PFSK-1 (cell line): ENCODE results near the gene PBX2.

Source experiments
- FOXP2 ChIP-seq: optimal IDR thresholded peaks from 2 replicates; pipeline ENCODE3; 2011; ENCODE audit warnings: borderline replicate concordance, control low read depth, inconsistent platforms; ENCODE audit not compliant: insufficient read depth; ENCODE audit errors: extremely low read length, extremely low read depth
- POLR2AphosphoS5 ChIP-seq: IDR thresholded peaks from 2 replicates; pipeline ENCODE4 v1.6.1; 2012; ENCODE audit warnings: low read depth, mild to moderate bottlenecking, control low read depth, low read length, moderate library complexity
- REST ChIP-seq, 2 experiments: IDR thresholded peaks; 2 replicates each; pipeline versions ENCODE4 v1.6.1 to v1.8.0; 2011 to 2012; ENCODE audit warnings: low read depth in 2 of 2, low read length in 2 of 2, control low read depth in 1 of 2, inconsistent platforms in 1 of 2, mild to moderate bottlenecking in 1 of 2, moderate library complexity in 1 of 2; ENCODE audit not compliant: insufficient read depth in 1 of 2
- SIN3A ChIP-seq: IDR thresholded peaks from 2 replicates; pipeline ENCODE4 v1.6.1; 2012; ENCODE audit warnings: mild to moderate bottlenecking, low read length, moderate library complexity, borderline replicate concordance; ENCODE audit not compliant: insufficient read depth
- TAF1 ChIP-seq: IDR thresholded peaks from 2 replicates; pipeline ENCODE4 v1.6.1; 2012; ENCODE audit warnings: low read length, control low read depth, borderline replicate concordance; ENCODE audit not compliant: insufficient read depth

The PBX2 gene

GRCh38 chr6:32164295-32164694 lies 25.7 kb downstream of the PBX2 start, which contains the start of gene EGFL8:
Gene EGFL8 (plus strand): TSS chr6:32164595. CDS start chr6:32166166, 1,571 bp downstream.
- TF ChIP-seq TAF1 (no peak), POLR2AphosphoS5 (no peak), SIN3A (no peak), FOXP2 (no peak), REST (IDR thresholded peaks at IDR 0.05; ENCODE audit: insufficient read depth in 1 of 2, low read depth in 2 of 2, low read length in 2 of 2) (no peak)

- TF ChIP-seq FOXP2: no peak
- no peak for TF ChIP-seq REST (IDR thresholded peaks at IDR 0.05; ENCODE audit: insufficient read depth in 1 of 2, low read depth in 2 of 2, low read length in 2 of 2)
- no peak for TF ChIP-seq TAF1
- TF ChIP-seq SIN3A: no peak
- TF ChIP-seq POLR2AphosphoS5: no peak
Measured at GRCh38 chr6:32163559-32164258, 26.3 kb downstream of the PBX2 start.

GRCh38 chr6:32158052-32158451 lies 31.9 kb downstream of the PBX2 start:
- TF ChIP-seq REST (IDR thresholded peaks at IDR 0.05; ENCODE audit: insufficient read depth in 1 of 2, low read depth in 2 of 2, low read length in 2 of 2) (no peak), TAF1 (no peak), FOXP2 (no peak), SIN3A (no peak), POLR2AphosphoS5 (no peak)

- TF ChIP-seq POLR2AphosphoS5 (no peak), SIN3A (no peak), TAF1 (no peak), FOXP2 (no peak), REST (IDR thresholded peaks at IDR 0.05; ENCODE audit: insufficient read depth in 1 of 2, low read depth in 2 of 2, low read length in 2 of 2) (no peak)
Measured at GRCh38 chr6:32156891-32157290, 33.1 kb downstream of the PBX2 start.

GRCh38 chr6:32154514-32155161 lies 35.4 kb downstream of the PBX2 start:
- TF ChIP-seq POLR2AphosphoS5 (no peak), FOXP2 (peak; percentile 40), REST (IDR thresholded peaks at IDR 0.05; ENCODE audit: insufficient read depth in 1 of 2, low read depth in 2 of 2, low read length in 2 of 2) (no peak)
